PC-3 (cell line): ENCODE measurements around the gene CCL22.
"Not testable (repeated sequence)": the region's sequence is repeated elsewhere in the genome, so short reads cannot be mapped to it uniquely, and the experiment has no call there.

ENCODE experiments used
- EZH2 ChIP-seq: fragments of 300-600 bp; sonication (generic); IDR thresholded peaks from one replicate; pipeline ENCODE4 v1.6.1; 2017; ENCODE audit warnings: antibody characterized with exemption, mild to moderate bottlenecking, low read length; ENCODE audit not compliant: unreplicated experiment
- TF ChIP-seq, protein P1 (sequence below): fragments of 300-600 bp; sonication (generic); conservative IDR thresholded peaks from 2 replicates; pipeline ENCODE4 v1.5.1; 2017; ENCODE audit warnings: antibody characterized with exemption, low read depth, mild to moderate bottlenecking, low read length

DNA sequence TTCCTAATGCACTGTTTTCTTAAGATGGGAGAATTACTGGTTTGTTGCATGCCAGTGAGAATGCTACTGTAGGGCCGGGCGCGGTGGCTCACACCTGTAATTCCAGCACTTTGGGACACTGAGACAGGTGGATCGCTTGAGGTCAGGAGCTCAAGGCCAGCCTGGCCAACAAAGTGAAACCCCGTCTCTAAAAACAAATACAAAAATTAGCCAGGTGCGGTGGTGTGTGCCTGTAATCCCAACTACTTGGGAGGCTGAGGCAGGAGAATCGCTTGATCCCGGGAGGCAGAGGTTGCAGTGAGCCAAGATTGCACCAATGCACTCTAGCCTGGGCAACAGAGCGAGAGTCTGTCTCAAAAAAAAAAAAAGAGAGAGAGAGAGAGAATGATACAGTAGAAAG, 16.0 kb upstream of the CCL22 start:
- TF ChIP-seq, protein P1, sequence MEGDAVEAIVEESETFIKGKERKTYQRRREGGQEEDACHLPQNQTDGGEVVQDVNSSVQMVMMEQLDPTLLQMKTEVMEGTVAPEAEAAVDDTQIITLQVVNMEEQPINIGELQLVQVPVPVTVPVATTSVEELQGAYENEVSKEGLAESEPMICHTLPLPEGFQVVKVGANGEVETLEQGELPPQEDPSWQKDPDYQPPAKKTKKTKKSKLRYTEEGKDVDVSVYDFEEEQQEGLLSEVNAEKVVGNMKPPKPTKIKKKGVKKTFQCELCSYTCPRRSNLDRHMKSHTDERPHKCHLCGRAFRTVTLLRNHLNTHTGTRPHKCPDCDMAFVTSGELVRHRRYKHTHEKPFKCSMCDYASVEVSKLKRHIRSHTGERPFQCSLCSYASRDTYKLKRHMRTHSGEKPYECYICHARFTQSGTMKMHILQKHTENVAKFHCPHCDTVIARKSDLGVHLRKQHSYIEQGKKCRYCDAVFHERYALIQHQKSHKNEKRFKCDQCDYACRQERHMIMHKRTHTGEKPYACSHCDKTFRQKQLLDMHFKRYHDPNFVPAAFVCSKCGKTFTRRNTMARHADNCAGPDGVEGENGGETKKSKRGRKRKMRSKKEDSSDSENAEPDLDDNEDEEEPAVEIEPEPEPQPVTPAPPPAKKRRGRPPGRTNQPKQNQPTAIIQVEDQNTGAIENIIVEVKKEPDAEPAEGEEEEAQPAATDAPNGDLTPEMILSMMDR, result not testable (repeated sequence)
- not testable (repeated sequence) for TF ChIP-seq EZH2
